MM.1S (cell line): ENCODE measurements around the gene KSR1.
"Not testable (repeated sequence)": the region's sequence is repeated elsewhere in the genome, so short reads cannot be mapped to it uniquely, and the experiment has no call there.

Experiments used
- EZH2 ChIP-seq: fragments of 300-600 bp; sonication (generic); optimal IDR thresholded peaks from 2 replicates; pipeline ENCODE3; 2017; ENCODE audit warnings: low read depth, mild to moderate bottlenecking, antibody characterized with exemption, low read length, mixed read lengths
- EZH2phosphoT487 ChIP-seq: fragments of 300-600 bp; sonication (generic); IDR thresholded peaks from 2 replicates; pipeline ENCODE4 v1.6.1; 2018; ENCODE audit warnings: antibody characterized with exemption, low read length
- TF ChIP-seq, protein P1 (sequence below): fragments of 300-600 bp; sonication (generic); IDR thresholded peaks from 2 replicates; pipeline ENCODE4 v1.5.1; 2016; ENCODE audit warnings: antibody characterized with exemption, low read length, mixed read lengths

DNA sequence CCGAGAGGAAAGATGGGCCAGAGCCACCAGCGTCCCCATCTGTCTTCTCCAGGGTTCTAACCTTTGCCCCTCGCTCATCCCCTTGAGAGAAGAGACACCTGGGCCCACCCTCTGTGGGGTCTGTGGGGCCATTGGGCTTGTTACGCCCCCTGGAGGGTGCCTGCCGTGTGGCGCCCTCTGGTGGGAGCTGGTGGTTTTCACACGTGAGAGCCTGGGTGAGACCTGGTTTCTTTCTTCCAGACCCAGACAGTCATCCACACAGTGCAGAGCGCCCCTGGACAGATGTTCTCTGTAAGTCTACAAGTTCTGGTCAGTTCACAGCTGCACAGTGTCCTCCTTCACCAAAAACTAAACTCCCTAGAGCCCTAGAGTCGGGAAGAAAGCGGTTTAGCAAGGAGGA, 189.4 kb downstream of the KSR1 start:
- TF ChIP-seq, protein P1, sequence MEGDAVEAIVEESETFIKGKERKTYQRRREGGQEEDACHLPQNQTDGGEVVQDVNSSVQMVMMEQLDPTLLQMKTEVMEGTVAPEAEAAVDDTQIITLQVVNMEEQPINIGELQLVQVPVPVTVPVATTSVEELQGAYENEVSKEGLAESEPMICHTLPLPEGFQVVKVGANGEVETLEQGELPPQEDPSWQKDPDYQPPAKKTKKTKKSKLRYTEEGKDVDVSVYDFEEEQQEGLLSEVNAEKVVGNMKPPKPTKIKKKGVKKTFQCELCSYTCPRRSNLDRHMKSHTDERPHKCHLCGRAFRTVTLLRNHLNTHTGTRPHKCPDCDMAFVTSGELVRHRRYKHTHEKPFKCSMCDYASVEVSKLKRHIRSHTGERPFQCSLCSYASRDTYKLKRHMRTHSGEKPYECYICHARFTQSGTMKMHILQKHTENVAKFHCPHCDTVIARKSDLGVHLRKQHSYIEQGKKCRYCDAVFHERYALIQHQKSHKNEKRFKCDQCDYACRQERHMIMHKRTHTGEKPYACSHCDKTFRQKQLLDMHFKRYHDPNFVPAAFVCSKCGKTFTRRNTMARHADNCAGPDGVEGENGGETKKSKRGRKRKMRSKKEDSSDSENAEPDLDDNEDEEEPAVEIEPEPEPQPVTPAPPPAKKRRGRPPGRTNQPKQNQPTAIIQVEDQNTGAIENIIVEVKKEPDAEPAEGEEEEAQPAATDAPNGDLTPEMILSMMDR, result not testable (repeated sequence)
- TF ChIP-seq EZH2phosphoT487, EZH2: not testable (repeated sequence)
